GM06990 (cell line): ENCODE measurements around the gene TMEM258.

ENCODE experiments used
- DNase-seq: peaks from one replicate; pipeline ENCODE4 v3.0.0-alpha.2; 2011; ENCODE audit not compliant: insufficient read length; ENCODE audit errors: extremely low read depth
- H3K27me3 ChIP-seq: replicated peaks from 2 replicates; pipeline ENCODE4 v1.6.0; 2011; ENCODE audit warnings: low read length; ENCODE audit not compliant: control insufficient read depth, insufficient read depth
- H3K36me3 ChIP-seq: 2 replicates; pipeline ENCODE4 v1.5.1; 2011; ENCODE audit warnings: low read length; ENCODE audit not compliant: control insufficient read depth, insufficient read depth
- H3K4me3 ChIP-seq: replicated peaks from 2 replicates; pipeline ENCODE4 v1.5.1; 2011; ENCODE audit warnings: low read depth, mild to moderate bottlenecking, control low read depth, low read length
- CTCF ChIP-seq: IDR thresholded peaks from 2 replicates; pipeline ENCODE4 v1.5.1; 2011; ENCODE audit warnings: low read length, control low read depth, mild to moderate bottlenecking, inconsistent platforms; ENCODE audit not compliant: insufficient read depth, poor library complexity, severe bottlenecking

The TMEM258 gene

GRCh38 chr11:61814247-61814957 is 22.0 kb upstream of the TMEM258 start:
- no peak for DNase-seq
- peak overlapping the region; percentile 75 for H3K4me3 ChIP-seq
- H3K27me3 ChIP-seq, result no peaks in the 10 kb centered on the region
- H3K36me3 ChIP-seq, result peaks cover 12% of the 10 kb centered on the region
- no peak for TF ChIP-seq CTCF

GRCh38 chr11:61812736-61813411 is 20.5 kb upstream of the TMEM258 start:
- no peak for DNase-seq
- TF ChIP-seq CTCF, result no peak
- Histone ChIP-seq H3K36me3 (peaks cover 16% of the 10 kb centered on the region), H3K27me3 (no peaks in the 10 kb centered on the region), H3K4me3 (no peak overlapping the region)

- Histone ChIP-seq H3K36me3 (peaks cover 18% of the 10 kb centered on the region), H3K27me3 (no peaks in the 10 kb centered on the region), H3K4me3 (no peak overlapping the region)
- DNase-seq, result no peak
- TF ChIP-seq CTCF, result no peak
Measured at GRCh38 chr11:61811831-61812230, 19.4 kb upstream of the TMEM258 start.

GRCh38 chr11:61810671-61811175 is 18.3 kb upstream of the TMEM258 start:
- no peak overlapping the region for H3K4me3 ChIP-seq
- TF ChIP-seq CTCF, result no peak
- DNase-seq, result no peak
- peaks cover 21% of the 10 kb centered on the region for H3K36me3 ChIP-seq
- H3K27me3 ChIP-seq, result no peaks in the 10 kb centered on the region

GRCh38 chr11:61806785-61807184 is 14.4 kb upstream of the TMEM258 start:
- H3K27me3 ChIP-seq, result no peaks in the 10 kb centered on the region
- peaks cover 31% of the 10 kb centered on the region for H3K36me3 ChIP-seq
- H3K4me3 ChIP-seq, result no peak overlapping the region
- DNase-seq, result no peak
- TF ChIP-seq CTCF, result no peak
